Measurements from ENCODE around the gene LZTR1.
"Not testable (repeated sequence)": the region's sequence is repeated elsewhere in the genome, so short reads cannot be mapped to it uniquely, and the experiment has no call there.

DNA sequence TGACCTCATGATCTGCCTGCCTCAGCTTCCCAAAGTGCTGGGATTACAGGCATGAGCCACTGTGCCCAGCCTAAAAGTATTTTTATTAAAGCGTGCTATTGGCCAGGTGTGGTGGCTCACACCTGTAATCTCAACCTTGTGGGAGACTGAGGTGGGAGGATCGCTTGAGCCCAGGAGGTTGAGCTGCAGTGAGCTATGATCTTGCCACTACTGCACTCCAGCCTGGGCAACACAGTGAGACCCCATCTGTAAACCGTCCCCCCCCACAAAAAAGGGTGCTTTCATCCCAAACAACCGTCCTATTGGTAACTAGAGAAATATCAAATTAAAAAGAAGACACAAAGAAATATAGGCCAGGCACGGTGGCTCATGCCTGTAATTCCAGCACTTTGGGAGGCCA is 57.1 kb downstream of the LZTR1 start:
- TF ChIP-seq, protein P1, sequence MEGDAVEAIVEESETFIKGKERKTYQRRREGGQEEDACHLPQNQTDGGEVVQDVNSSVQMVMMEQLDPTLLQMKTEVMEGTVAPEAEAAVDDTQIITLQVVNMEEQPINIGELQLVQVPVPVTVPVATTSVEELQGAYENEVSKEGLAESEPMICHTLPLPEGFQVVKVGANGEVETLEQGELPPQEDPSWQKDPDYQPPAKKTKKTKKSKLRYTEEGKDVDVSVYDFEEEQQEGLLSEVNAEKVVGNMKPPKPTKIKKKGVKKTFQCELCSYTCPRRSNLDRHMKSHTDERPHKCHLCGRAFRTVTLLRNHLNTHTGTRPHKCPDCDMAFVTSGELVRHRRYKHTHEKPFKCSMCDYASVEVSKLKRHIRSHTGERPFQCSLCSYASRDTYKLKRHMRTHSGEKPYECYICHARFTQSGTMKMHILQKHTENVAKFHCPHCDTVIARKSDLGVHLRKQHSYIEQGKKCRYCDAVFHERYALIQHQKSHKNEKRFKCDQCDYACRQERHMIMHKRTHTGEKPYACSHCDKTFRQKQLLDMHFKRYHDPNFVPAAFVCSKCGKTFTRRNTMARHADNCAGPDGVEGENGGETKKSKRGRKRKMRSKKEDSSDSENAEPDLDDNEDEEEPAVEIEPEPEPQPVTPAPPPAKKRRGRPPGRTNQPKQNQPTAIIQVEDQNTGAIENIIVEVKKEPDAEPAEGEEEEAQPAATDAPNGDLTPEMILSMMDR (IDR thresholded peaks at IDR 0.05), result not testable (repeated sequence)
- not testable (repeated sequence) for TF ChIP-seq POLR2A (IDR thresholded peaks at IDR 0.05)
